HepG2 (cell line): ENCODE data around the gene ARTN. TPM values are rescaled to one million over a fixed set of nuclear protein-coding genes. Genes with fewer than 3 reads are reported as not detected.

ENCODE experiments used
- ARNT ChIP-seq: fragments of 450-650 bp; IDR thresholded peaks from 2 replicates; pipeline ENCODE4 v1.6.1; 2017
- BORCS8-MEF2B ChIP-seq: sonication (generic); formaldehyde crosslinking; IDR thresholded peaks from 2 replicates; pipeline ENCODE4 v1.8.0; 2022; ENCODE audit warnings: mild to moderate bottlenecking, missing genetic modification reagents
- CAMTA2 ChIP-seq: sonication (generic); formaldehyde crosslinking; IDR thresholded peaks from 2 replicates; pipeline ENCODE4 v1.4.0; 2020; ENCODE audit warnings: mild to moderate bottlenecking, missing genetic modification reagents, borderline replicate concordance
- CHCHD3 ChIP-seq: sonication (generic); formaldehyde crosslinking; IDR thresholded peaks from 2 replicates; pipeline ENCODE4 v1.8.0; 2022; ENCODE audit warnings: mild to moderate bottlenecking, missing genetic modification reagents, moderate library complexity
- CTCF ChIP-seq: sonication (generic); formaldehyde crosslinking; IDR thresholded peaks from 2 replicates; pipeline ENCODE4 v1.5.0; 2020; ENCODE audit warnings: mild to moderate bottlenecking, missing genetic modification reagents, moderate library complexity
- EHMT2 ChIP-seq: fragments of 200-600 bp; sonication (generic); IDR thresholded peaks from 2 replicates; pipeline ENCODE4 v1.7.0; 2017; ENCODE audit warnings: antibody characterized with exemption, low read depth, low read length, borderline replicate concordance
- GTF3A ChIP-seq: sonication (generic); formaldehyde crosslinking; conservative IDR thresholded peaks from 2 replicates; pipeline ENCODE4 v1.4.0; 2020; ENCODE audit warnings: mild to moderate bottlenecking, missing genetic modification reagents
- KAT8 ChIP-seq: IDR thresholded peaks from 2 replicates; pipeline ENCODE4 v1.6.1; 2016; ENCODE audit warnings: missing genetic modification reagents, missing compliant biosample characterization
- RAD21 ChIP-seq: fragments of 450-650 bp; formaldehyde crosslinking; IDR thresholded peaks from 2 replicates; pipeline ENCODE4 v1.5.0; 2020; ENCODE audit warnings: mild to moderate bottlenecking
- REL ChIP-seq: sonication (generic); formaldehyde crosslinking; conservative IDR thresholded peaks from 2 replicates; pipeline ENCODE4 v1.8.0; 2022; ENCODE audit warnings: mild to moderate bottlenecking, missing genetic modification reagents, moderate library complexity
- SMC3 ChIP-seq: IDR thresholded peaks from 2 replicates; pipeline ENCODE4 v1.6.1; 2011; ENCODE audit warnings: low read length, improper control_type of control experiment
- ZBTB39 ChIP-seq: sonication (generic); formaldehyde crosslinking; IDR thresholded peaks from 2 replicates; pipeline ENCODE4 v1.5.0; 2020; ENCODE audit warnings: missing genetic modification reagents
- ZNF543 ChIP-seq: sonication (generic); formaldehyde crosslinking; IDR thresholded peaks from 2 replicates; pipeline ENCODE4 v1.4.0; 2020; ENCODE audit warnings: mild to moderate bottlenecking, missing genetic modification reagents
- ZNF576 ChIP-seq: sonication (generic); formaldehyde crosslinking; IDR thresholded peaks from 2 replicates; pipeline ENCODE4 v1.4.0; 2020; ENCODE audit warnings: mild to moderate bottlenecking, missing genetic modification reagents
- polyA plus RNA-seq, 8 experiments: library from polyadenylated mRNA; depleted of rRNA in 3 of 8; stranded (reverse) in 7 of 8; unstranded in 1 of 8; fragments of >200 nt; fragmentation: Illumina TruSeq in 4 of 8; extraction: Trizol in 4 of 8; gene quantifications; 2 replicates each; pipeline versions ENCODE4 v1.2.1 to v1.2.3, GENCODE V29; 2011 to 2016; ENCODE audit warnings: low read depth in 4 of 8, missing spikeins in 1 of 8, mixed read lengths in 1 of 8; ENCODE audit not compliant: insufficient read depth in 1 of 8
- total RNA-seq, 5 experiments: library from RNA; depleted of rRNA; stranded (reverse); fragments of >200 nt; fragmentation: Illumina TruSeq; extraction: Trizol; gene quantifications; 2 replicates each; pipeline ENCODE4 v1.2.3, GENCODE V29; 2016; ENCODE audit warnings: low read depth in 1 of 5
- TF ChIP-seq, protein P1 (sequence below): sonication (generic); formaldehyde crosslinking; IDR thresholded peaks from 2 replicates; pipeline ENCODE4 v1.5.0; 2020; ENCODE audit warnings: missing genetic modification reagents, mild to moderate bottlenecking, borderline replicate concordance
- TF ChIP-seq, protein P2 (sequence below): sonication (generic); formaldehyde crosslinking; IDR thresholded peaks from 2 replicates; pipeline ENCODE4 v1.4.0; 2020; ENCODE audit warnings: missing genetic modification reagents
- TF ChIP-seq, protein P3 (sequence below): sonication (generic); formaldehyde crosslinking; IDR thresholded peaks from 2 replicates; pipeline ENCODE4 v1.4.0; 2020; ENCODE audit warnings: mild to moderate bottlenecking, low read depth, missing genetic modification reagents
- TF ChIP-seq, protein P4 (sequence below): sonication (generic); formaldehyde crosslinking; IDR thresholded peaks from 2 replicates; pipeline ENCODE4 v1.4.0; 2020; ENCODE audit warnings: missing genetic modification reagents, borderline replicate concordance

The ARTN gene
- total and polyA plus RNA-seq, 2 of the 13 experiments (the other 11 are each of a cell fraction or from before 2014, with no cell fraction given), result 0.11 to 0.62 TPM

DNA sequence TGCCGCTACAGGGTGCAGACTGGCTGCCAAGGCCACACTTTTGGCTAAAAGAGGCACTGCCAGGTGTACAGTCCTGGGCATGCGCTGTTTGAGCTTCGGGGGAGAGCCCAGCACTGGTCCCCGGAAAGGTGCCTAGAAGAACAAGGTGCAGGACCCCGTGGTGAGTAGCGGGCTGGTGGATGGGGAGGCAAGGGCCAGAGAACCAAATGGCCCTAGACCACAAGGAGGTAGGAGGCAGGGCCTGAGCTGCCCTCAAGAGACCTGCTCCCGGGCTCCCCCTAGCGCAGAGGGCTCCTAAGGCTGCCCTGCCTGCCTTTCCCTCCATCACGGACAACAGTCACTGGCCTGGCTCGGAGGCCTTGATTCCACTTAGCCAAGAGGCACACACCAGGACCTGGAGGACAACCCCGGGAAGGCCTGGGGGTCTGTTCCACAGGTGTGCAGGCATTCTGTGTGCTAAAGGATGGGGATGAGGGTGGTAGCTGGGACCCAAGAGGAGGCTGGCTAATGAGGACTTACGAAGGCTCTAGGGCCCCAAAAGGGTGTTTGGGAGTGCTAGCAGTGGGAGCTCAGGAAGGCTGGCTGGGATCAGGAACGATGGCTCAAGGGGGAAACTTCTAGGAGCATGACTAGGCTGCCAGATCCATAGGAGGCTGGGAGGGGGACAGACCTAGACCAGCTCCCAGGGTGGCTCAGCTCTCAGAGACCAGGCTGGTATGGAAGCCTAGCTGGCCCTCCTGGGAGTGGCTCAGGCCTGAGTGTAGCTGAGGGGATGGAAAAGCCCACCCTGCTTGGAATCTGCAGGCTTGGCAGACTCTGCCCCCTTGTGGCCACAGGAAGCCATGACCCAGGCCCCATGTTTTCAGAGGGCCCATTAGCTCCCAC lies 742 bp downstream of the ARTN start (continued):
- TF ChIP-seq ZBTB39 (CRISPR knock-in tag) (peak; percentile 43; the same call in 1 of the 2 replicates), EHMT2 (no peak), CHCHD3 (CRISPR knock-in tag) (no peak), ARNT (no peak), ZNF543 (no peak), KAT8 (CRISPR knock-in tag) (0 out of 2 replicates have a peak, but pooled peaks have one; percentile 2), CAMTA2 (CRISPR knock-in tag) (no peak; the same call in 1 of the 2 replicates), ZNF576 (CRISPR knock-in tag) (0 out of 2 replicates have a peak, but pooled peaks have one; percentile 54), GTF3A (CRISPR knock-in tag) (no peak), RAD21 (CRISPR knock-in tag) (peak; percentile 75), SMC3 (peak; percentile 72), REL (CRISPR knock-in tag) (no peak), BORCS8-MEF2B (CRISPR knock-in tag) (0 out of 2 replicates have a peak, but pooled peaks have one; percentile 48), CTCF (peak; percentile 91)
- TF ChIP-seq, protein P1, sequence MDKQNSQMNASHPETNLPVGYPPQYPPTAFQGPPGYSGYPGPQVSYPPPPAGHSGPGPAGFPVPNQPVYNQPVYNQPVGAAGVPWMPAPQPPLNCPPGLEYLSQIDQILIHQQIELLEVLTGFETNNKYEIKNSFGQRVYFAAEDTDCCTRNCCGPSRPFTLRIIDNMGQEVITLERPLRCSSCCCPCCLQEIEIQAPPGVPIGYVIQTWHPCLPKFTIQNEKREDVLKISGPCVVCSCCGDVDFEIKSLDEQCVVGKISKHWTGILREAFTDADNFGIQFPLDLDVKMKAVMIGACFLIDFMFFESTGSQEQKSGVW (CRISPR knock-in tag), result no peak
- TF ChIP-seq, protein P2, sequence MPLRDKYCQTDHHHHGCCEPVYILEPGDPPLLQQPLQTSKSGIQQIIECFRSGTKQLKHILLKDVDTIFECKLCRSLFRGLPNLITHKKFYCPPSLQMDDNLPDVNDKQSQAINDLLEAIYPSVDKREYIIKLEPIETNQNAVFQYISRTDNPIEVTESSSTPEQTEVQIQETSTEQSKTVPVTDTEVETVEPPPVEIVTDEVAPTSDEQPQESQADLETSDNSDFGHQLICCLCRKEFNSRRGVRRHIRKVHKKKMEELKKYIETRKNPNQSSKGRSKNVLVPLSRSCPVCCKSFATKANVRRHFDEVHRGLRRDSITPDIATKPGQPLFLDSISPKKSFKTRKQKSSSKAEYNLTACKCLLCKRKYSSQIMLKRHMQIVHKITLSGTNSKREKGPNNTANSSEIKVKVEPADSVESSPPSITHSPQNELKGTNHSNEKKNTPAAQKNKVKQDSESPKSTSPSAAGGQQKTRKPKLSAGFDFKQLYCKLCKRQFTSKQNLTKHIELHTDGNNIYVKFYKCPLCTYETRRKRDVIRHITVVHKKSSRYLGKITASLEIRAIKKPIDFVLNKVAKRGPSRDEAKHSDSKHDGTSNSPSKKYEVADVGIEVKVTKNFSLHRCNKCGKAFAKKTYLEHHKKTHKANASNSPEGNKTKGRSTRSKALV, result no peak
- TF ChIP-seq, protein P3, sequence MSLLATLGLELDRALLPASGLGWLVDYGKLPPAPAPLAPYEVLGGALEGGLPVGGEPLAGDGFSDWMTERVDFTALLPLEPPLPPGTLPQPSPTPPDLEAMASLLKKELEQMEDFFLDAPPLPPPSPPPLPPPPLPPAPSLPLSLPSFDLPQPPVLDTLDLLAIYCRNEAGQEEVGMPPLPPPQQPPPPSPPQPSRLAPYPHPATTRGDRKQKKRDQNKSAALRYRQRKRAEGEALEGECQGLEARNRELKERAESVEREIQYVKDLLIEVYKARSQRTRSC (CRISPR knock-in tag), result no peak
- TF ChIP-seq, protein P4, sequence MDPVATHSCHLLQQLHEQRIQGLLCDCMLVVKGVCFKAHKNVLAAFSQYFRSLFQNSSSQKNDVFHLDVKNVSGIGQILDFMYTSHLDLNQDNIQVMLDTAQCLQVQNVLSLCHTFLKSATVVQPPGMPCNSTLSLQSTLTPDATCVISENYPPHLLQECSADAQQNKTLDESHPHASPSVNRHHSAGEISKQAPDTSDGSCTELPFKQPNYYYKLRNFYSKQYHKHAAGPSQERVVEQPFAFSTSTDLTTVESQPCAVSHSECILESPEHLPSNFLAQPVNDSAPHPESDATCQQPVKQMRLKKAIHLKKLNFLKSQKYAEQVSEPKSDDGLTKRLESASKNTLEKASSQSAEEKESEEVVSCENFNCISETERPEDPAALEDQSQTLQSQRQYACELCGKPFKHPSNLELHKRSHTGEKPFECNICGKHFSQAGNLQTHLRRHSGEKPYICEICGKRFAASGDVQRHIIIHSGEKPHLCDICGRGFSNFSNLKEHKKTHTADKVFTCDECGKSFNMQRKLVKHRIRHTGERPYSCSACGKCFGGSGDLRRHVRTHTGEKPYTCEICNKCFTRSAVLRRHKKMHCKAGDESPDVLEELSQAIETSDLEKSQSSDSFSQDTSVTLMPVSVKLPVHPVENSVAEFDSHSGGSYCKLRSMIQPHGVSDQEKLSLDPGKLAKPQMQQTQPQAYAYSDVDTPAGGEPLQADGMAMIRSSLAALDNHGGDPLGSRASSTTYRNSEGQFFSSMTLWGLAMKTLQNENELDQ (CRISPR knock-in tag), result no peak
